ENCODE results near the gene GABRB1.

DNA sequence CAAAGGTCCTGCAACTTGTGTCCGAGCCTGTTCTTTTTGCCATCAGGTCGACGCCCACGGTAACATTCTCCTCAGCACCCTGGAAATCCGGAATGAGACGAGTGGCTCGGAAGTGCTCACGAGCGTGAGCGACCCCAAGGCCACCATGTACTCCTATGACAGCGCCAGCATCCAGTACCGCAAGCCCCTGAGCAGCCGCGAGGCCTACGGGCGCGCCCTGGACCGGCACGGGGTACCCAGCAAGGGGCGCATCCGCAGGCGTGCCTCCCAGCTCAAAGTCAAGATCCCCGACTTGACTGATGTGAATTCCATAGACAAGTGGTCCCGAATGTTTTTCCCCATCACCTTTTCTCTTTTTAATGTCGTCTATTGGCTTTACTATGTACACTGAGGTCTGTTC, 394.3 kb downstream of the GABRB1 start:
- TF ChIP-seq, protein P1, sequence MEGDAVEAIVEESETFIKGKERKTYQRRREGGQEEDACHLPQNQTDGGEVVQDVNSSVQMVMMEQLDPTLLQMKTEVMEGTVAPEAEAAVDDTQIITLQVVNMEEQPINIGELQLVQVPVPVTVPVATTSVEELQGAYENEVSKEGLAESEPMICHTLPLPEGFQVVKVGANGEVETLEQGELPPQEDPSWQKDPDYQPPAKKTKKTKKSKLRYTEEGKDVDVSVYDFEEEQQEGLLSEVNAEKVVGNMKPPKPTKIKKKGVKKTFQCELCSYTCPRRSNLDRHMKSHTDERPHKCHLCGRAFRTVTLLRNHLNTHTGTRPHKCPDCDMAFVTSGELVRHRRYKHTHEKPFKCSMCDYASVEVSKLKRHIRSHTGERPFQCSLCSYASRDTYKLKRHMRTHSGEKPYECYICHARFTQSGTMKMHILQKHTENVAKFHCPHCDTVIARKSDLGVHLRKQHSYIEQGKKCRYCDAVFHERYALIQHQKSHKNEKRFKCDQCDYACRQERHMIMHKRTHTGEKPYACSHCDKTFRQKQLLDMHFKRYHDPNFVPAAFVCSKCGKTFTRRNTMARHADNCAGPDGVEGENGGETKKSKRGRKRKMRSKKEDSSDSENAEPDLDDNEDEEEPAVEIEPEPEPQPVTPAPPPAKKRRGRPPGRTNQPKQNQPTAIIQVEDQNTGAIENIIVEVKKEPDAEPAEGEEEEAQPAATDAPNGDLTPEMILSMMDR (IDR thresholded peaks at IDR 0.05; ENCODE audit: poor library complexity): no peak
- no peak for TF ChIP-seq EZH2 (IDR thresholded peaks at IDR 0.05; ENCODE audit: borderline replicate concordance)
